Measurements from ENCODE around the gene ADCK1. TPM values are rescaled to one million over a fixed set of nuclear protein-coding genes. Genes with fewer than 3 reads are reported as not detected.
"Not testable (repeated sequence)": the region's sequence is repeated elsewhere in the genome, so short reads cannot be mapped to it uniquely, and the experiment has no call there.

Gene ADCK1
- total RNA-seq, 1 experiment from 2014 or later, result 11.4 TPM

DNA sequence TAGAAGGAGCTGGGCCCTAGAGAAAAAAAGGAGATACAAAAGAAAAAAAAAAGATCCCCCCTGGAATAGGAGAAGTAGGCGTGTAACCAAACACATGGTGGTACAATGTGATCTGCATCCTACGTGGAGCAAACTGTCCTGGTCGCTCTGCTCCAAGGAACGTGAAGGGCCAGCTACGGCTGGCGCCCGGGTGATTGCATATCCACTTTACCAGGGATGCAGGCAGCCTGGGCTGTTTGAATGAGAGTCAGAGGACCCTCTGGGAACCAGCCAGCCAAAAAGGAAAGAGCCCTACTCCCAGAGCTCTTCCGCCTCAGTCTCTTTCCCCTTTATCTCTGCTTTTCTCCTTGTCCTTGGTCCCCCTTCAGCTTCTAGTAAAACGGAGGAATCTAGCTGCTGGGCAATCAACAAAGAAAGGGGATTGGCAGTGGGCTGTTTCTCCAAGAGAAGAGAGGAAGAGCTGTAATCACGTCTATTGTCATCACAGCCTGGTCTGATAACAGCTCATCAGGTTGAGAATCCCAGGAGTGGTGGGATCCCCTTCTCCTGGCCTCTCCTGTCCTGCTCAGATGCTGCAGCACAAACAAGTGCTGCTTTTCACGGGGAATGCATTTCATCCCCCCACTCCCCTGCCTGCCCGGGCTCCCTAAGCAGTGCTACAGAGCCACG, 156.0 kb downstream of the ADCK1 start (continued):
- TF ChIP-seq, protein P1, sequence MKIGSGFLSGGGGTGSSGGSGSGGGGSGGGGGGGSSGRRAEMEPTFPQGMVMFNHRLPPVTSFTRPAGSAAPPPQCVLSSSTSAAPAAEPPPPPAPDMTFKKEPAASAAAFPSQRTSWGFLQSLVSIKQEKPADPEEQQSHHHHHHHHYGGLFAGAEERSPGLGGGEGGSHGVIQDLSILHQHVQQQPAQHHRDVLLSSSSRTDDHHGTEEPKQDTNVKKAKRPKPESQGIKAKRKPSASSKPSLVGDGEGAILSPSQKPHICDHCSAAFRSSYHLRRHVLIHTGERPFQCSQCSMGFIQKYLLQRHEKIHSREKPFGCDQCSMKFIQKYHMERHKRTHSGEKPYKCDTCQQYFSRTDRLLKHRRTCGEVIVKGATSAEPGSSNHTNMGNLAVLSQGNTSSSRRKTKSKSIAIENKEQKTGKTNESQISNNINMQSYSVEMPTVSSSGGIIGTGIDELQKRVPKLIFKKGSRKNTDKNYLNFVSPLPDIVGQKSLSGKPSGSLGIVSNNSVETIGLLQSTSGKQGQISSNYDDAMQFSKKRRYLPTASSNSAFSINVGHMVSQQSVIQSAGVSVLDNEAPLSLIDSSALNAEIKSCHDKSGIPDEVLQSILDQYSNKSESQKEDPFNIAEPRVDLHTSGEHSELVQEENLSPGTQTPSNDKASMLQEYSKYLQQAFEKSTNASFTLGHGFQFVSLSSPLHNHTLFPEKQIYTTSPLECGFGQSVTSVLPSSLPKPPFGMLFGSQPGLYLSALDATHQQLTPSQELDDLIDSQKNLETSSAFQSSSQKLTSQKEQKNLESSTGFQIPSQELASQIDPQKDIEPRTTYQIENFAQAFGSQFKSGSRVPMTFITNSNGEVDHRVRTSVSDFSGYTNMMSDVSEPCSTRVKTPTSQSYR (CRISPR knock-in tag; IDR thresholded peaks at IDR 0.05), result no peak
- TF ChIP-seq TCF7 (CRISPR knock-in tag; IDR thresholded peaks at IDR 0.05; ENCODE audit: low read depth), result no peak
- TF ChIP-seq TEAD4 (CRISPR knock-in tag; IDR thresholded peaks at IDR 0.05), result no peak
- TF ChIP-seq NR3C1 (CRISPR knock-in tag; conservative IDR thresholded peaks at IDR 0.05; ENCODE audit: low read depth), result no peak
- TF ChIP-seq, protein P2, sequence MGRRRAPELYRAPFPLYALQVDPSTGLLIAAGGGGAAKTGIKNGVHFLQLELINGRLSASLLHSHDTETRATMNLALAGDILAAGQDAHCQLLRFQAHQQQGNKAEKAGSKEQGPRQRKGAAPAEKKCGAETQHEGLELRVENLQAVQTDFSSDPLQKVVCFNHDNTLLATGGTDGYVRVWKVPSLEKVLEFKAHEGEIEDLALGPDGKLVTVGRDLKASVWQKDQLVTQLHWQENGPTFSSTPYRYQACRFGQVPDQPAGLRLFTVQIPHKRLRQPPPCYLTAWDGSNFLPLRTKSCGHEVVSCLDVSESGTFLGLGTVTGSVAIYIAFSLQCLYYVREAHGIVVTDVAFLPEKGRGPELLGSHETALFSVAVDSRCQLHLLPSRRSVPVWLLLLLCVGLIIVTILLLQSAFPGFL (CRISPR knock-in tag; IDR thresholded peaks at IDR 0.05; ENCODE audit: borderline replicate concordance), result no peak

DNA sequence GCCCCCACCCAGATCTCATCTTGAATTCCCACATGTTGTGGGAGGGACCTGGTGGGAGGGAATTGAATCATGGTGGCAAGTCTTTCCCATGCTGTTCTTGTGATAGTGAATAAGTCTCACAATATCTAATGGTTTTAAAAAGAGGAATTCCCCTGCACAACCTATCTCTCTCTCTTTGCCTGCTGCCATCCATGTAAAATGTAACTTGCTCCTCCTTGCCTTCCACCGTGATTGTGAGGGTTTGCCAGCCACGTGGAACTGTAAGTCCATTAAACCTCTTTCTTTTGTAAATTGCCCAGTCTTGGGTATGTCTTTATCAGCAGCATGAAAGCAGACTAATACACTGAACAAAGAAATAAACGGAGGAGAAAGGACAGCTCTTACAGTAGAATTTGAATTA, 159.8 kb downstream of the ADCK1 start:
- peaks cover 17% of the 10 kb centered on the region for H3K9me3 Mint-ChIP-seq
- H3K36me3 Mint-ChIP-seq; POLR2A ChIA-PET; H3K27me3 Mint-ChIP-seq (ENCODE audit: low read depth); DNase-seq (ENCODE audit: low spot score); ATAC-seq; H3K4me3 Mint-ChIP-seq; H3K27ac Mint-ChIP-seq; H3K4me1 Mint-ChIP-seq; CTCF ChIA-PET: not testable (repeated sequence)

DNA sequence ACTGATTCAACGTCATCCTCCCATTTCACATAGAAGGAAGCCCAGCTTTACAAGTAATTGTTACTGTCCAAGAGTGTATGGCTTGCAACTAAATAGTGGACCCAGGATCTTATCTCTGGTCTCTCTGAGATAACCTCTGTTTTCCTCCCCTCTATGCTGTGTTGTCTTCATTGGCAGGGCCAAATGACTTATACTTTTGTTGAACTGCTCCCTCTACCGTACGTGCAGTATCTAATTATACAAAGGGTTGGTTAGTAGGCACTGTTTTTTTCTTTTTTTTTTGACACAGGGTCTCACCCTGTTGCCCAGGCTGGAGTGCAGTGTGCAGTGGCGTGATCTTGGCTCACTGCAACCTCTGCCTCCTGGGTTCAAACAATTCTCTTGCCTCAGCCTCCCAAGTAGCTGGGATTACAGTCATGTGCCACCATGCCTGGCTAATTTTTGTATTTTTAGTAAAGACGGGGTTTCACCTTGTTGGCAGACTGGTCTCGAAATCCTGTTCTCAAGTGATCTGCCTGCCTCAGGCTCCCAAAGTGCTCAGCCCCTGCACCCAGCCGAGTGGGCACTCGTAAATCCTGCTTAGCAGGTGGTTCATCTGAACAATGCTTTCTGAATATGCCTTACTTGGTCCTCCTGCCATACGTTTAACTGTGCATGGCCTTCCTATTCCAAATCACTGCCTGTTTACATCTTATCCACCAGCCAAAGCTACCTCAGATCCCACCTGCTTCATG, 162.1 kb downstream of the ADCK1 start:
- Mint-ChIP-seq H3K36me3 (no peaks in the 10 kb centered on the region), H3K27me3 (ENCODE audit: low read depth) (peaks cover 16% of the 10 kb centered on the region), H3K27ac (no peak overlapping the region), H3K4me3 (no peak overlapping the region), H3K4me1 (peaks cover 2% of the 10 kb centered on the region; the same call in 1 of the 2 replicates), H3K9me3 (peaks cover 17% of the 10 kb centered on the region)
- POLR2A ChIA-PET, result no interaction called here
- CTCF ChIA-PET, result no interaction called here
- DNase-seq (ENCODE audit: low spot score) (no peak), ATAC-seq (no peak)
- TF ChIP-seq ZNF232 (CRISPR knock-in tag; IDR thresholded peaks at IDR 0.05) (no peak), PRRX2 (CRISPR knock-in tag; IDR thresholded peaks at IDR 0.05) (no peak), JAZF1 (CRISPR knock-in tag; IDR thresholded peaks at IDR 0.05) (no peak), ETV6 (CRISPR knock-in tag; IDR thresholded peaks at IDR 0.05) (no peak), TEAD4 (CRISPR knock-in tag; IDR thresholded peaks at IDR 0.05) (no peak), FOXP1 (CRISPR knock-in tag; IDR thresholded peaks at IDR 0.05; ENCODE audit: borderline replicate concordance) (no peak)
- TF ChIP-seq, protein P3, sequence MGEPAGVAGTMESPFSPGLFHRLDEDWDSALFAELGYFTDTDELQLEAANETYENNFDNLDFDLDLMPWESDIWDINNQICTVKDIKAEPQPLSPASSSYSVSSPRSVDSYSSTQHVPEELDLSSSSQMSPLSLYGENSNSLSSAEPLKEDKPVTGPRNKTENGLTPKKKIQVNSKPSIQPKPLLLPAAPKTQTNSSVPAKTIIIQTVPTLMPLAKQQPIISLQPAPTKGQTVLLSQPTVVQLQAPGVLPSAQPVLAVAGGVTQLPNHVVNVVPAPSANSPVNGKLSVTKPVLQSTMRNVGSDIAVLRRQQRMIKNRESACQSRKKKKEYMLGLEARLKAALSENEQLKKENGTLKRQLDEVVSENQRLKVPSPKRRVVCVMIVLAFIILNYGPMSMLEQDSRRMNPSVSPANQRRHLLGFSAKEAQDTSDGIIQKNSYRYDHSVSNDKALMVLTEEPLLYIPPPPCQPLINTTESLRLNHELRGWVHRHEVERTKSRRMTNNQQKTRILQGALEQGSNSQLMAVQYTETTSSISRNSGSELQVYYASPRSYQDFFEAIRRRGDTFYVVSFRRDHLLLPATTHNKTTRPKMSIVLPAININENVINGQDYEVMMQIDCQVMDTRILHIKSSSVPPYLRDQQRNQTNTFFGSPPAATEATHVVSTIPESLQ (CRISPR knock-in tag; IDR thresholded peaks at IDR 0.05), result no peak
- TF ChIP-seq, protein P4, sequence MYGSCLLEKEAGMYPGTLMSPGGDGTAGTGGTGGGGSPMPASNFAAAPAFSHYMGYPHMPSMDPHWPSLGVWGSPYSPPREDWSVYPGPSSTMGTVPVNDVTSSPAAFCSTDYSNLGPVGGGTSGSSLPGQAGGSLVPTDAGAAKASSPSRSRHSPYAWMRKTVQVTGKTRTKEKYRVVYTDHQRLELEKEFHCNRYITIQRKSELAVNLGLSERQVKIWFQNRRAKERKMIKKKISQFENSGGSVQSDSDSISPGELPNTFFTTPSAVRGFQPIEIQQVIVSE (CRISPR knock-in tag; IDR thresholded peaks at IDR 0.05; ENCODE audit: borderline replicate concordance), result no peak
- TF ChIP-seq, protein P5, sequence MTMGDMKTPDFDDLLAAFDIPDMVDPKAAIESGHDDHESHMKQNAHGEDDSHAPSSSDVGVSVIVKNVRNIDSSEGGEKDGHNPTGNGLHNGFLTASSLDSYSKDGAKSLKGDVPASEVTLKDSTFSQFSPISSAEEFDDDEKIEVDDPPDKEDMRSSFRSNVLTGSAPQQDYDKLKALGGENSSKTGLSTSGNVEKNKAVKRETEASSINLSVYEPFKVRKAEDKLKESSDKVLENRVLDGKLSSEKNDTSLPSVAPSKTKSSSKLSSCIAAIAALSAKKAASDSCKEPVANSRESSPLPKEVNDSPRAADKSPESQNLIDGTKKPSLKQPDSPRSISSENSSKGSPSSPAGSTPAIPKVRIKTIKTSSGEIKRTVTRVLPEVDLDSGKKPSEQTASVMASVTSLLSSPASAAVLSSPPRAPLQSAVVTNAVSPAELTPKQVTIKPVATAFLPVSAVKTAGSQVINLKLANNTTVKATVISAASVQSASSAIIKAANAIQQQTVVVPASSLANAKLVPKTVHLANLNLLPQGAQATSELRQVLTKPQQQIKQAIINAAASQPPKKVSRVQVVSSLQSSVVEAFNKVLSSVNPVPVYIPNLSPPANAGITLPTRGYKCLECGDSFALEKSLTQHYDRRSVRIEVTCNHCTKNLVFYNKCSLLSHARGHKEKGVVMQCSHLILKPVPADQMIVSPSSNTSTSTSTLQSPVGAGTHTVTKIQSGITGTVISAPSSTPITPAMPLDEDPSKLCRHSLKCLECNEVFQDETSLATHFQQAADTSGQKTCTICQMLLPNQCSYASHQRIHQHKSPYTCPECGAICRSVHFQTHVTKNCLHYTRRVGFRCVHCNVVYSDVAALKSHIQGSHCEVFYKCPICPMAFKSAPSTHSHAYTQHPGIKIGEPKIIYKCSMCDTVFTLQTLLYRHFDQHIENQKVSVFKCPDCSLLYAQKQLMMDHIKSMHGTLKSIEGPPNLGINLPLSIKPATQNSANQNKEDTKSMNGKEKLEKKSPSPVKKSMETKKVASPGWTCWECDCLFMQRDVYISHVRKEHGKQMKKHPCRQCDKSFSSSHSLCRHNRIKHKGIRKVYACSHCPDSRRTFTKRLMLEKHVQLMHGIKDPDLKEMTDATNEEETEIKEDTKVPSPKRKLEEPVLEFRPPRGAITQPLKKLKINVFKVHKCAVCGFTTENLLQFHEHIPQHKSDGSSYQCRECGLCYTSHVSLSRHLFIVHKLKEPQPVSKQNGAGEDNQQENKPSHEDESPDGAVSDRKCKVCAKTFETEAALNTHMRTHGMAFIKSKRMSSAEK (CRISPR knock-in tag; IDR thresholded peaks at IDR 0.05; ENCODE audit: borderline replicate concordance), result no peak
- TF ChIP-seq, protein P6, sequence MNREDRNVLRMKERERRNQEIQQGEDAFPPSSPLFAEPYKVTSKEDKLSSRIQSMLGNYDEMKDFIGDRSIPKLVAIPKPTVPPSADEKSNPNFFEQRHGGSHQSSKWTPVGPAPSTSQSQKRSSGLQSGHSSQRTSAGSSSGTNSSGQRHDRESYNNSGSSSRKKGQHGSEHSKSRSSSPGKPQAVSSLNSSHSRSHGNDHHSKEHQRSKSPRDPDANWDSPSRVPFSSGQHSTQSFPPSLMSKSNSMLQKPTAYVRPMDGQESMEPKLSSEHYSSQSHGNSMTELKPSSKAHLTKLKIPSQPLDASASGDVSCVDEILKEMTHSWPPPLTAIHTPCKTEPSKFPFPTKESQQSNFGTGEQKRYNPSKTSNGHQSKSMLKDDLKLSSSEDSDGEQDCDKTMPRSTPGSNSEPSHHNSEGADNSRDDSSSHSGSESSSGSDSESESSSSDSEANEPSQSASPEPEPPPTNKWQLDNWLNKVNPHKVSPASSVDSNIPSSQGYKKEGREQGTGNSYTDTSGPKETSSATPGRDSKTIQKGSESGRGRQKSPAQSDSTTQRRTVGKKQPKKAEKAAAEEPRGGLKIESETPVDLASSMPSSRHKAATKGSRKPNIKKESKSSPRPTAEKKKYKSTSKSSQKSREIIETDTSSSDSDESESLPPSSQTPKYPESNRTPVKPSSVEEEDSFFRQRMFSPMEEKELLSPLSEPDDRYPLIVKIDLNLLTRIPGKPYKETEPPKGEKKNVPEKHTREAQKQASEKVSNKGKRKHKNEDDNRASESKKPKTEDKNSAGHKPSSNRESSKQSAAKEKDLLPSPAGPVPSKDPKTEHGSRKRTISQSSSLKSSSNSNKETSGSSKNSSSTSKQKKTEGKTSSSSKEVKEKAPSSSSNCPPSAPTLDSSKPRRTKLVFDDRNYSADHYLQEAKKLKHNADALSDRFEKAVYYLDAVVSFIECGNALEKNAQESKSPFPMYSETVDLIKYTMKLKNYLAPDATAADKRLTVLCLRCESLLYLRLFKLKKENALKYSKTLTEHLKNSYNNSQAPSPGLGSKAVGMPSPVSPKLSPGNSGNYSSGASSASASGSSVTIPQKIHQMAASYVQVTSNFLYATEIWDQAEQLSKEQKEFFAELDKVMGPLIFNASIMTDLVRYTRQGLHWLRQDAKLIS (CRISPR knock-in tag; IDR thresholded peaks at IDR 0.05; ENCODE audit: borderline replicate concordance), result no peak

Data from WTC11 (cell line).